HUES64 (cell line): ENCODE results near the gene CARD6.

ENCODE experiments used
- H3K27ac ChIP-seq: 2 replicates; pipeline ENCODE4 v1.7.0; 2013; ENCODE audit warnings: low read depth, low read length, inconsistent platforms
- H3K27me3 ChIP-seq: 2 replicates; pipeline ENCODE4 v1.6.1; 2013; ENCODE audit warnings: mild to moderate bottlenecking, low read length; ENCODE audit not compliant: insufficient read depth
- H3K36me3 ChIP-seq: 2 replicates; pipeline ENCODE4 v1.6.1; 2013; ENCODE audit warnings: mild to moderate bottlenecking, low read length; ENCODE audit not compliant: insufficient read depth
- H3K4me1 ChIP-seq: 2 replicates; pipeline ENCODE4 v1.6.1; 2013; ENCODE audit warnings: mild to moderate bottlenecking, low read length, moderate library complexity; ENCODE audit not compliant: insufficient read depth
- H3K4me3 ChIP-seq: 2 replicates; pipeline ENCODE4 v1.5.1; 2013; ENCODE audit warnings: mild to moderate bottlenecking, low read length, moderate library complexity
- H3K9ac ChIP-seq: 2 replicates; pipeline ENCODE4 v1.6.1; 2013; ENCODE audit warnings: mild to moderate bottlenecking, low read depth, low read length
- H3K9me3 ChIP-seq: 2 replicates; pipeline ENCODE4 v1.6.1; 2013; ENCODE audit warnings: low read depth, low read length; ENCODE audit not compliant: insufficient read depth
- WGBS: fragments of 150-250, 120-280 bp; methylation state at CpG from one replicate; pipeline ENCODE4 v1.1.7; 2013; ENCODE audit warnings: missing lambda C conversion rate; 5-methylcytosine and 5-hydroxymethylcytosine counted together

The CARD6 gene

GRCh38 chr5:40828690-40829661, 12.2 kb upstream of the CARD6 start:
- peaks cover 20% of the 10 kb centered on the region for H3K4me1 ChIP-seq
- no peak overlapping the region for H3K9ac ChIP-seq
- H3K27me3 ChIP-seq = no peaks in the 10 kb centered on the region
- no peaks in the 10 kb centered on the region for H3K9me3 ChIP-seq
- H3K36me3 ChIP-seq = peaks cover 89% of the 10 kb centered on the region
- WGBS = 94% methylated on average over 3 of the region's 3 CpGs
- no peak overlapping the region for H3K4me3 ChIP-seq
- H3K27ac ChIP-seq = no peak overlapping the region

- WGBS = 92% methylated on average over 13 of the region's 13 CpGs
- peaks cover 20% of the 10 kb centered on the region for H3K4me1 ChIP-seq
- no peaks in the 10 kb centered on the region; the same call in 1 of the 2 replicates for H3K9me3 ChIP-seq
- no peaks in the 10 kb centered on the region for H3K27me3 ChIP-seq
- peaks cover 97% of the 10 kb centered on the region for H3K36me3 ChIP-seq
- H3K27ac ChIP-seq = no peak overlapping the region
- H3K9ac ChIP-seq = no peak overlapping the region
- no peak overlapping the region for H3K4me3 ChIP-seq
Observed at GRCh38 chr5:40829748-40830533, 11.2 kb upstream of the CARD6 start.

DNA sequence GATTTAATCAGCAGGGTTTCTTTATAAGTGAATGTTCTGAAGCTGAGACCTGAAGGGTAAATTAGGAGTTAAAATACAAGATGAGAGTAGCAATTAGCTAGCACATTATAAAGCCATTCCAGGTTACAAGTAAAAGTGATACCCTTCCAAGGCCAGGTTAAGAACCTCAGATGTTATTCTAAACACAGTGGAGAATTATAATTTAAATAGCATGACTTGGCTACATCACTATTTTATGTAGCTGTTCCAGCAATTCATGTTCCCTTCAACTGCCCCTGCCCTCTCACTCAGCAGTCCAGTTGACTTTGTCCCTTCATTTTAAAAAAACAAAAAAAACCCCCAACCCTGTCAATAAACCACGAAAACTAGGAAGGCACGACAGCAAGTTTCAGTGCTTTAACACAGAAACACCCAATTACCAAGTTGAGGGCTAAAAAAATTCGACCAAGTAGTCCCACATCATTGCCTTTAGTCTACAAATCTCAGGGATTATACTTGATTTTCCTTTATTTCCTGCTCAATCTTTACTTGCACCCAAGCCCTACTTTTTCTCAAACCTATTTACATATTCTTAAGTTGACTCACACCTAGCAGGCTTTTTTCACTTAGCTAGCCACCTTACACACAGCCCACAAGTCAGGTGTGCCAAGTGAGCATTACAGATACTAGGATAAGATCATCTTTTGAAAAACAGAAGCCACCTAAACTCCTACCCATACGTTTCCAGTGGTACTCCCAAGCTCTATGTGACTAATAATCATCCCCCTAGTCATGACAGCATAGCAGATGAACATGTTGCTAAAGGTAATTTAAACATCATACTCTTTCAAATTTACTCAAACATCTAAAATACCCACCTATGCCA, 9.6 kb upstream of the CARD6 start:
- H3K4me1 ChIP-seq = peaks cover 23% of the 10 kb centered on the region
- H3K36me3 ChIP-seq = peaks cover 82% of the 10 kb centered on the region
- H3K27ac ChIP-seq = peak overlapping the region; percentile 29; the same call in 1 of the 2 replicates
- peak overlapping the region; percentile 100; the same call in 1 of the 2 replicates for H3K9ac ChIP-seq
- 81% methylated on average over 4 of the region's 4 CpGs for WGBS
- no peaks in the 10 kb centered on the region; the same call in 1 of the 2 replicates for H3K9me3 ChIP-seq
- H3K4me3 ChIP-seq = peak overlapping the region; percentile 94; the same call in 1 of the 2 replicates
- H3K27me3 ChIP-seq = no peaks in the 10 kb centered on the region

DNA sequence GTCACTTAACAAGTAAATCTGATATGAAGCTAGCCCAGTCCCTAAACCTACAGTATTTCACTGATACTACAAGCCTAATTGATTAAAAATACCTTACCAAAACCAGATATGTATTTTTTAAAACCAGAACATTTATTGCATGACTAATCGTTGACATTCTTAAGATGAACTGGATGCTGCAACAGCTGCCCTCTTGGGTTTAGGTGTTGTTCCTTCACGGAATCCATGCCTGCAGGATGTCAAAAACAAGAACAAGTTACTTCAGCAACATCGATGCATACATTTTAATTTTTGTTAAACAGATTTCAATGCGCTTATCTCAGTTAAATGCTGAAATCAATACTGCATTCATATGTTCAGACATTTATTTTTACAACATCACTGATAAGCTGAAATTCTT, 8.8 kb upstream of the CARD6 start:
- H3K27me3 ChIP-seq = no peaks in the 10 kb centered on the region
- H3K4me1 ChIP-seq = peaks cover 23% of the 10 kb centered on the region
- H3K4me3 ChIP-seq = peak overlapping the region; percentile 94; the same call in 1 of the 2 replicates
- peaks cover 75% of the 10 kb centered on the region for H3K36me3 ChIP-seq
- WGBS = 91% methylated on average over 4 of the region's 4 CpGs
- H3K9me3 ChIP-seq = no peaks in the 10 kb centered on the region; the same call in 1 of the 2 replicates
- peak overlapping the region; percentile 100; the same call in 1 of the 2 replicates for H3K9ac ChIP-seq
- peak overlapping the region; percentile 29; the same call in 1 of the 2 replicates for H3K27ac ChIP-seq

DNA sequence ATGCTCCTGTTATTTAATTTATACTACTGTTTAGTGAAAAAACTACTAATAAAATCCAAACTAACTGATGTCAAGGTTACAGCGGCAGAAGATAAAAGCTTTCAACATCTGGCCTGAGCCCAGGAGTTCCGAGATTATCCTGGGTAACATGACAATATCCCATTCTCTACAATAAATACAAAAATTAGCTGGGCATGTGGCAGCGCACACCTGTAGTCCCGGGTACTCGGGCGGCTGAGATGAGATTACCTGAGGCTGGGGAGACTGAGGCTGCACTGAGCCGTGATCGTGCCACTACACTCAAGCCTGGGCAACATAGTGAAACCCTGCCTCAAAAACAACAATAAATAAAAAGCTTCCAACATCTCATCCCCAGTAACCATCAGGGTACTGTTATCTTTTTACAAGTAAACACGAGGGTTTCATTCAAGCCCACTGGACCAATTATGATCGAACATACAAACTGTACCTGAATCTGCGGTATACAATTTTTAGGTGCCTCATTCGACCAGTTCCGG, 7.4 kb upstream of the CARD6 start:
- H3K36me3 ChIP-seq = peaks cover 60% of the 10 kb centered on the region
- H3K27ac ChIP-seq = peak overlapping the region; percentile 88

DNA sequence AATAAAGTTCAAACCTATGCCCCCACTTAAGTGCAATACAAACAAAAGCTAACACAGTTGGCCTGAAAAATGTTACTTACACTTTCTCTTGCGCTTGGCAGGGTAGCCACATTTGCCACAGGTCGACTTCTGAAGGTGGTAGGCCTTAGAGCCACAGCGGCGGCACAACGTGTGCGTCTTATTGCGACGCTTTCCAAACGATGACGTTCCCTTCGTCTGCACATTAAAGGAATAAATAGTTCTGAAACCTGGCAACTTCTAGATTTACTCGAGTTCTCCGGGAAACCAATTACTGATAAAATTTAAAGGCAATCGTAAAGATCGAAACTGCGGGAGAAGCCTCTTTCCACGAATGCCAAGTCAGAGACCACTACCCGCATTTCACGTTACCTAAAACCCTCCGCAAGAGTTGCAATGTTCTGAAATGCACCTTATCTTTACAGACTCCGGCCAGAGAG, 6.7 kb upstream of the CARD6 start:
- H3K9ac ChIP-seq = peak overlapping the region; percentile 100
- H3K27ac ChIP-seq = peak overlapping the region; percentile 88
- peaks cover 23% of the 10 kb centered on the region for H3K4me1 ChIP-seq
- peak overlapping the region; percentile 94 for H3K4me3 ChIP-seq
- H3K36me3 ChIP-seq = peaks cover 54% of the 10 kb centered on the region
- no peaks in the 10 kb centered on the region for H3K27me3 ChIP-seq
- under 1% methylated on average over 21 of the region's 21 CpGs for WGBS
- no peaks in the 10 kb centered on the region; the same call in 1 of the 2 replicates for H3K9me3 ChIP-seq

More for the DNA sequence above, 7.4 kb upstream of the CARD6 start:
- H3K4me3 ChIP-seq = peak overlapping the region; percentile 94
- H3K27me3 ChIP-seq = no peaks in the 10 kb centered on the region
- H3K9me3 ChIP-seq = no peaks in the 10 kb centered on the region; the same call in 1 of the 2 replicates
- H3K4me1 ChIP-seq = peaks cover 23% of the 10 kb centered on the region
- peak overlapping the region; percentile 100 for H3K9ac ChIP-seq
- 32% methylated on average over 13 of the region's 13 CpGs for WGBS

- no peaks in the 10 kb centered on the region; the same call in 1 of the 2 replicates for H3K9me3 ChIP-seq
- peak within 1 kb of the TSS; percentile 93 for H3K27ac ChIP-seq
- peaks cover 47% of the 10 kb centered on the region for H3K36me3 ChIP-seq
- no peaks in the 10 kb centered on the region for H3K27me3 ChIP-seq
- WGBS = 2% methylated on average over 61 of the region's 61 CpGs
- peak within 1 kb of the TSS; percentile 94 for H3K4me3 ChIP-seq
- peaks cover 23% of the 10 kb centered on the region for H3K4me1 ChIP-seq
- H3K9ac ChIP-seq = peak within 1 kb of the TSS; percentile 100
Observed at GRCh38 chr5:40834849-40835787, 6.0 kb upstream of the CARD6 start, which contains the start of gene RPL37. Gene RPL37, minus strand, starts transcription at chr5:40835222. Its CDS starts 37 bp downstream, at chr5:40835185.

DNA sequence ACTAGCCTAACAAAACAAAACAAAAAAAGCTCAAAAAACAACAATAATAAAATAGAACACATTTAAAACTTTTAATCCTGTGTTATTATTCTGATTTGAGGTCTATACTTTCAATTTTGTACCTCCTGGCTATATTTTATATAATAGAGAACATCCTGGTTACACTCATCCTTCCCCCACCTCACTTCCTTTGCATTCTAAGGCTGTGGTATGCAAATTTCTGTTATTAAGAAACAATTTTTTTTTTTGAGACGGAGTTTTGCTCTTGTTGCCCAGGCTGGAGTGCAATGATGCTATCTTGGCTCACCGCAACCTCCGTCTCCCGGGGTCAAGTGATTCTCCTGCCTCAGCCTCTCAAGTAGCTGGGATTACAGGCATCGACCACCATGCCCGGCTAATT, 3.1 kb upstream of the CARD6 start:
- Histone ChIP-seq H3K4me3 (no peak overlapping the region), H3K36me3 (peaks cover 17% of the 10 kb centered on the region), H3K27me3 (no peaks in the 10 kb centered on the region), H3K27ac (no peak overlapping the region), H3K9ac (no peak overlapping the region), H3K9me3 (no peaks in the 10 kb centered on the region; the same call in 1 of the 2 replicates), H3K4me1 (peaks cover 25% of the 10 kb centered on the region)
- WGBS = 99% methylated on average over 6 of the region's 6 CpGs

GRCh38 chr5:40842351-40842750, 1.2 kb downstream of the CARD6 start:
- Histone ChIP-seq H3K9ac (no peak overlapping the region), H3K4me1 (peaks cover 14% of the 10 kb centered on the region), H3K27ac (no peak overlapping the region), H3K4me3 (no peak overlapping the region), H3K27me3 (no peaks in the 10 kb centered on the region), H3K36me3 (no peaks in the 10 kb centered on the region), H3K9me3 (no peaks in the 10 kb centered on the region)
- 88% methylated on average over 2 of the region's 2 CpGs for WGBS
